MCF 10A (cell line): Measurements from ENCODE around the gene PCDHGB6. TPM values are rescaled to one million over a fixed set of nuclear protein-coding genes. Genes with fewer than 3 reads are reported as not detected.

ENCODE experiments used
- BruUV-seq: library from RNA; stranded (reverse); fragments of 400-500 nt; replicated peaks from 2 replicates; lab custom pipeline; 2021; lab: Mats Ljungman, UMichigan
- CTCF ChIA-PET: fragments of 300-600 bp; sonication (Branson Sonifier 250); formaldehyde crosslinking; extraction: SDS; loops from one replicate; lab custom pipeline; 2021; ENCODE audit warnings: antibody characterized with exemption, inconsistent platforms; lab: Yijun Ruan, JAX
- POLR2A ChIA-PET: fragments of 300-600, 350-650 bp; sonication (Branson Sonifier 250); formaldehyde crosslinking; extraction: SDS; loops from one replicate; lab custom pipeline; 2020; ENCODE audit warnings: antibody characterized with exemption, inconsistent platforms; lab: Yijun Ruan, JAX
- DNase-seq: peaks from one replicate; pipeline ENCODE4 v3.0.0-alpha.2; 2018; ENCODE audit not compliant: unreplicated experiment
- H3K27ac Mint-ChIP-seq: one replicate; pipeline ENCODE4 v1.8.0; 2022; ENCODE audit warnings: mild to moderate bottlenecking, low read depth, mixed read lengths; ENCODE audit not compliant: unreplicated experiment
- H3K27me3 Mint-ChIP-seq: one replicate; pipeline ENCODE4 v1.8.0; 2022; ENCODE audit warnings: mixed read lengths; ENCODE audit not compliant: insufficient read depth, unreplicated experiment
- H3K36me3 Mint-ChIP-seq: one replicate; pipeline ENCODE4 v1.8.0; 2022; ENCODE audit warnings: mild to moderate bottlenecking, moderate library complexity, mixed read lengths; ENCODE audit not compliant: insufficient read depth, unreplicated experiment
- H3K4me1 Mint-ChIP-seq: one replicate; pipeline ENCODE4 v1.8.0; 2022; ENCODE audit warnings: mixed read lengths; ENCODE audit not compliant: insufficient read depth, unreplicated experiment
- H3K4me3 Mint-ChIP-seq: one replicate; pipeline ENCODE4 v1.8.0; 2022; ENCODE audit warnings: mild to moderate bottlenecking, moderate library complexity, mixed read lengths; ENCODE audit not compliant: unreplicated experiment
- H3K9me3 Mint-ChIP-seq: one replicate; pipeline ENCODE4 v1.8.0; 2022; ENCODE audit warnings: mixed read lengths; ENCODE audit not compliant: unreplicated experiment
- CTCF ChIP-seq: fragments of 200-600 bp; IDR thresholded peaks from one replicate; pipeline ENCODE4 v1.8.0; 2022; ENCODE audit warnings: antibody characterized with exemption, mild to moderate bottlenecking; ENCODE audit not compliant: unreplicated experiment
- intact Hi-C: fragments of 100-400 bp; cut with micrococcal nuclease; formaldehyde crosslinking; loops from 2 replicates; pipeline ENCODE4 v1.14.1; 2022
- total RNA-seq: library from RNA; stranded (reverse); gene quantifications from 2 replicates; pipeline ENCODE4 v1.2.3, GENCODE V29; 2022

Gene PCDHGB6
- total RNA-seq, 1 experiment from 2014 or later, result 0.68 TPM

GRCh38 chr5:141434006-141434405 is 26.2 kb downstream of the PCDHGB6 start:
- ChIA-PET POLR2A (no interaction called here), CTCF (interaction anchor here (0.5 kb wide), 1 partner anchor 133 kb away, joined by 8 read pairs; no protein-coding TSS in a partner anchor)
- Mint-ChIP-seq H3K9me3 (peaks cover 35% of the 10 kb centered on the region), H3K4me1 (no peaks in the 10 kb centered on the region), H3K27me3 (no peaks in the 10 kb centered on the region), H3K36me3 (no peaks in the 10 kb centered on the region), H3K27ac (no peak overlapping the region), H3K4me3 (no peak overlapping the region)
- no peak for TF ChIP-seq CTCF
- no TSS peak for BruUV-seq
- intact Hi-C loops, result no loop called here
- DNase-seq, result no peak

GRCh38 chr5:141437221-141437620 is 29.4 kb downstream of the PCDHGB6 start:
- ChIA-PET POLR2A (no interaction called here), CTCF (interaction anchor here (2.0 kb wide), 1 partner anchor 87 kb away, joined by 5 read pairs; no protein-coding TSS in a partner anchor)
- no TSS peak for BruUV-seq
- Mint-ChIP-seq H3K36me3 (peaks cover 4% of the 10 kb centered on the region), H3K9me3 (peaks cover 27% of the 10 kb centered on the region), H3K27me3 (no peaks in the 10 kb centered on the region), H3K4me1 (no peaks in the 10 kb centered on the region), H3K27ac (no peak overlapping the region), H3K4me3 (no peak overlapping the region)
- no peak for TF ChIP-seq CTCF
- DNase-seq, result no peak
- intact Hi-C loops, result no loop called here

- TF ChIP-seq CTCF, result no peak
Measured at GRCh38 chr5:141439411-141440141, 31.8 kb downstream of the PCDHGB6 start.

DNA sequence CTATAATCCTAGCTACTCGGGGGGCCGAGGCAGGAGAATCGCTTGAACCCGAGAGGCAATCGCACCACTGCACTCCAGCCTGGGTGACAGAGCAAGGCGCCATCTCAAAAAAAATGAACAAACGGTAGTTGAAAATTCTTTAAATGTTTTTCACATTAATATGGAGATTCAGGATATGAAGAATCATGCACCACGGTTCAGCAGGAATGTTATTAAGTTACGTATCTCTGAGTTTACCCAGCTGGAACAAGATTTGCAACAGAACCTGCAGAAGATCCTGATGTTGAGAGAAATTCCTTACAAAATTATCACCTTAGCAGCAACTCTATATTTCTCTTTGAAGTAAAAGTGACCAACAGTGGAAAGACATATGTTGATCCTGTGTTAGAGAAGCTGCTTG is 32.5 kb downstream of the PCDHGB6 start:
- H3K9me3 Mint-ChIP-seq, result peaks cover 14% of the 10 kb centered on the region
- H3K4me1 Mint-ChIP-seq, result no peaks in the 10 kb centered on the region
- CTCF ChIA-PET, result interaction anchor here (0.5 to 0.8 kb wide), 5 partner anchors 23 to 161 kb away, joined by 3 to 4 read pairs (median 3); partner anchors contain the start of gene PCDHGB7
- no TSS peak for BruUV-seq
- DNase-seq, result no peak
- no peak for TF ChIP-seq CTCF
- no peak overlapping the region for H3K27ac Mint-ChIP-seq
- POLR2A ChIA-PET, result interaction anchor here (0.7 kb wide), 1 partner anchor 10 kb away, joined by 3 read pairs; the partner anchor contains the start of gene PCDHGA12
- H3K36me3 Mint-ChIP-seq, result peaks cover 4% of the 10 kb centered on the region
- H3K4me3 Mint-ChIP-seq, result no peak overlapping the region
- intact Hi-C loops, result no loop called here
- no peaks in the 10 kb centered on the region for H3K27me3 Mint-ChIP-seq

More at GRCh38 chr5:141439411-141440141, 31.8 kb downstream of the PCDHGB6 start:
- no TSS peak for BruUV-seq
- Mint-ChIP-seq H3K27me3 (no peaks in the 10 kb centered on the region), H3K4me3 (no peak overlapping the region), H3K27ac (no peak overlapping the region), H3K36me3 (peaks cover 4% of the 10 kb centered on the region), H3K4me1 (no peaks in the 10 kb centered on the region), H3K9me3 (peaks cover 20% of the 10 kb centered on the region)
- intact Hi-C loops, result no loop called here
- POLR2A ChIA-PET, result interaction anchor here (0.7 kb wide), 1 partner anchor 9 kb away, joined by 3 read pairs; the partner anchor contains the start of gene PCDHGA12
- no peak for DNase-seq
- CTCF ChIA-PET, result interaction anchor here (0.6 to 1.5 kb wide), 7 partner anchors 9 to 520 kb away, joined by 3 to 5 read pairs (median 3); partner anchors contain the start of genes PCDHGA12 and PCDHGB7
